Activated naive CD8-positive, alpha-beta T cell treated with anti-CD3 and anti-CD28 coated beads, Interleukin-2, amount 10 ng/mL, durations not matched to agents 7 days and 5 days (primary cell): ENCODE data around the gene SHISA4. TPM values are rescaled to one million over a fixed set of nuclear protein-coding genes. Genes with fewer than 3 reads are reported as not detected.
"Not testable (repeated sequence)": the region's sequence is repeated elsewhere in the genome, so short reads cannot be mapped to it uniquely, and the experiment has no call there.

ENCODE experiments used
- ATAC-seq: fragments of 150-1000 bp; cut with Tn5 transposase; one replicate; pipeline ENCODE4 v1.10.0; 2021; ENCODE audit warnings: low read depth, moderate library complexity
- POLR2A ChIA-PET: fragments of 350-600 bp; sonication (Branson Sonifier 250); formaldehyde crosslinking; loops from one replicate; lab custom pipeline; 2021; ENCODE audit warnings: antibody characterized with exemption; lab: Charles Lee
- DNase-seq: peaks from one replicate; pipeline ENCODE4 v3.0.0; 2021
- H3K27ac Mint-ChIP-seq: one replicate; pipeline ENCODE4 v1.8.0; 2022; ENCODE audit warnings: mild to moderate bottlenecking, mixed read lengths
- H3K27me3 Mint-ChIP-seq: one replicate; pipeline ENCODE4 v1.8.0; 2022; ENCODE audit warnings: mild to moderate bottlenecking, moderate library complexity, mixed read lengths
- H3K36me3 Mint-ChIP-seq: one replicate; pipeline ENCODE4 v1.8.0; 2021; ENCODE audit warnings: mild to moderate bottlenecking, mixed read lengths
- H3K4me1 Mint-ChIP-seq: one replicate; pipeline ENCODE4 v1.8.0; 2021; ENCODE audit warnings: mixed read lengths
- H3K4me3 Mint-ChIP-seq: one replicate; pipeline ENCODE4 v1.8.0; 2022; ENCODE audit warnings: mild to moderate bottlenecking, moderate library complexity, mixed read lengths
- H3K9me3 Mint-ChIP-seq: one replicate; pipeline ENCODE4 v1.8.0; 2021; ENCODE audit warnings: mixed read lengths
- microRNA-seq: library from miRNA; unstranded; fragments of <30 nt; microRNA quantifications from one replicate; pipeline ENCODE4 v1.2.0, GENCODE V29; 2022
- total RNA-seq, 2 experiments: library from RNA; stranded (reverse); gene quantifications; one replicate each; pipeline ENCODE4 v1.2.3, GENCODE V29; 2021

The SHISA4 gene
- total RNA-seq, 2 experiments from 2014 or later: 0.23 TPM; not detected in 1

DNA sequence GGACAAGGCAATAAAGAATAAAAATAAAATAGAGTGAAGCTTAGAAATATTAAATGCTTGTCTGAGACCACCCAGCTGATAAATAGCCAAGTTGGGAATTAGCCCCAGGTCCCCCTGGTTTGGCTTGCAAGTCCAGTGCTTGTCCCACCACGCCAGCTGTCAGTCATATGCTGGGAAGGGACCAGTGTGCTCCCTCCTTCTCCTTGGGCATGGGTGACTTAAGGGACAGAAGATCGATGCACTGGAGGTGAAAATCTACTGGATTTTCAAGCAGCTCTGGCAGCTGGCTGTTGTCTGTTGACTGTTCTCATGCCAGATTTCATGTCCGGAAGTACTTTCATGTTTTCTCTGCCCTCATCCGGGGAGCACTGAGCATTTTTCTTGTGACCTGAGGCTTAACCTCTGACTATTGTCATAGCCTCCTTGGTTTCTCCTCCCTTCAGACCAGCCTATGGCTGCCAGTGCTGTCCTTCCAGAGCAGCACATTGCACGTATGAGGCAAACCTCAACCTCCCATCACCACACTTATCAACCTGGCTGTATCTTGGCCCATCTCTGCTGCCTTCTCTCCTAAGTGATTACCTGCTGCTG lies 45.2 kb downstream of the SHISA4 start:
- no peak overlapping the region for H3K27ac Mint-ChIP-seq
- H3K36me3 Mint-ChIP-seq: no peaks in the 10 kb centered on the region
- DNase-seq: no peak
- H3K4me1 Mint-ChIP-seq: no peaks in the 10 kb centered on the region
- H3K9me3 Mint-ChIP-seq: no peaks in the 10 kb centered on the region
- no peak overlapping the region for H3K4me3 Mint-ChIP-seq
- H3K27me3 Mint-ChIP-seq: peaks cover 17% of the 10 kb centered on the region
- ATAC-seq: no peak
- POLR2A ChIA-PET: no interaction called here

DNA sequence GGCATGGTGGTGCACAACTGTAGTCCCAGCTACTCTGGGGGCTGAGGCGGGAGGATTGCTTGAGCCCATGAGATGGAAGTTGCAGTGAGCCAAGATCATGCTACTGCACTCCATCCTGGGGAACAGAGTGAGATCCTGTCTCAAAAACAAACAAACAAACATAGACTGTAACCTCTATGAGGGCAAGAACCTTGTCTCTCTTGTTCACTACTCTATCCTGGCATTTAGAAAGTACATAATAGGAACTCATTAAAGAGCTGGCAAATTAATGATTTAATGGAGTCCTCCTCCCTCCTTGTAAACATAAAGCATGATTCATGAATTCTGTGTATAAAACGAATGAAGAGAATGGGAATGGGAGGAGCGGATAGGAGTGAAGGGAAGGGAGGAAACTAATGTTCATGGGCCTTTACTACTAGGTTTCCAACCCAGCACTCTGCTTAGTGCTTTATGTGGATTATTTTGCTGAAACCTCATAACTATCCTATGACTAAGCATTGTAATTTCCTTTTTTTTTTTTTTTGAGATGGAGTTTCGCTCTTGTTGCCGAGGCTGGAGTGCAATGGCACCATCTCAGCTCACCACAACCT lies 49.0 kb downstream of the SHISA4 start:
- peaks cover 21% of the 10 kb centered on the region for H3K27me3 Mint-ChIP-seq
- POLR2A ChIA-PET: no interaction called here
- H3K4me3 Mint-ChIP-seq: no peak overlapping the region
- H3K27ac Mint-ChIP-seq: no peak overlapping the region
- no peaks in the 10 kb centered on the region for H3K36me3 Mint-ChIP-seq
- H3K4me1 Mint-ChIP-seq: no peaks in the 10 kb centered on the region
- DNase-seq: no peak
- no peaks in the 10 kb centered on the region for H3K9me3 Mint-ChIP-seq
- ATAC-seq: no peak

DNA sequence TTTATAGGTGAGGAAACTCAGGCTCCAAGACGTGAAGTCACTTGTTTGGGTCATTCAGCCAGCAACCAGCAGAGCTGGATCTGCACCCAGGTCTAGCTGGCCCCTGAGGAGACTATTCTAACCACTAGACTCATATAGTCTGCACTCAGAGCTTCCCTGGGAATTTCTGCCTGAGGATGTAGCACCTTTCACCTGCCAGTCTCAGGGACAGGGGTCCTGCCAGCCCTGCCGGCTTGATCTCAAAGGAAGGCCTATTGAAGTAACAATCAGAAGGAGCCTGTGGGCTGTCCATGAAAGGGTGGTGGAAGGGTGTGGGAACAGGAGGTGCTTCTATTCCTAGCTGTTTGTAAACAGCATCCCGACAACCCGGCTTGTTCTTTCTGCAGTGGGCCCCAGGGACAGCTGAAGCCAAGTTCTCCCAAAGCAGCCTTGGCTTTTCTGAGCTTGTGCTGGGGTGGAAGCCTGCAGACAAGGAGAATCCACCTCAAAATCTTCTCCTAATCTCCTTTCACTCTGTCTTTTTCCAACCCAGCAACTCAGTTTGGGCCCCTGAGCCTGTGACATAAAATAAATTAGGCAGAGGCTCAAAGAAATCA lies 49.8 kb downstream of the SHISA4 start:
- H3K4me1 Mint-ChIP-seq: no peaks in the 10 kb centered on the region
- H3K36me3 Mint-ChIP-seq: no peaks in the 10 kb centered on the region
- POLR2A ChIA-PET: no interaction called here
- H3K9me3 Mint-ChIP-seq: no peaks in the 10 kb centered on the region
- DNase-seq (no peak), ATAC-seq (no peak)
- H3K27ac Mint-ChIP-seq: no peak overlapping the region
- peaks cover 25% of the 10 kb centered on the region for H3K27me3 Mint-ChIP-seq
- H3K4me3 Mint-ChIP-seq: no peak overlapping the region

DNA sequence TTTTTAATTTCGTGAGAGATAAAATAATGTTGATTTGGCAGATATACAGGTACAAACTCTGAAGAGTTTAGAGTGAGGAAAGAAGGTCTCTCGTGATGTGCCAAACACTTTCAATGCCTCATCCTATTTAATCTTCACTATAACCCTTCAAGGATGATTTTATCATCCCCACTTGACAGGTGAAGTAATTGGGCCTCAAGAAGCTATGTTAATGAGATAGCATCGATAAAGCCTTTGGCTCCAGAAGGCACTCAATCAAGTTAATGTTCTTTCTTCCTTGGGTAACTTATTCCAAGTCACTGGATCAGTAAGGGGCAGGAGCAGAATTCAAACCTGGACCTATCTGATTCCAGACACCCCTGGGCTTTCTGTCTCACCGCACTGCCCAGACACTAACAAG lies 50.5 kb downstream of the SHISA4 start:
- Mint-ChIP-seq H3K9me3 (no peaks in the 10 kb centered on the region), H3K27me3 (peaks cover 26% of the 10 kb centered on the region), H3K4me3 (no peak overlapping the region), H3K36me3 (no peaks in the 10 kb centered on the region), H3K27ac (no peak overlapping the region), H3K4me1 (no peaks in the 10 kb centered on the region)
- POLR2A ChIA-PET: no interaction called here
- DNase-seq (no peak), ATAC-seq (no peak)

DNA sequence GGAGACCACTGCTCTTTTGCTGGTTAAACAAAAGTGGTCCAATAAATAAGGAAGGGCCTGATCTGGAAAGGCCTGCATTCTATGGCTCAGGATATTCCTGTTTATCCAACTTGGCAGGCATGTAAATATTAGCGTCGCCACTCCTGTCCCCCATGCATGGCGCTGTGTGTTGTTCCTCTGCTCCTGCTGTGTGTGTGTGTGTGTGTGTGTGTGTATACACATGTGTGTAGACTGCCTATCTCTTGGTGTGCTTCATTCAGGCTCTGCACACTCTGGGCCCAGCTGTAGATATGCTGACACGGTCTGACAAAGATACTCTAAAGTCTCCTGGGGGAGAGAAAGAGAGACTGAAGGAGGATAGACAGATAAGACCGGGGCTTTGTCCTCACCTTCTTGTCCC lies 50.9 kb downstream of the SHISA4 start:
- POLR2A ChIA-PET: interaction anchor here (0.6 kb wide), 1 partner anchor 603 kb away, joined by 3 read pairs; no protein-coding TSS in a partner anchor
- no peaks in the 10 kb centered on the region for H3K36me3 Mint-ChIP-seq
- H3K27ac Mint-ChIP-seq: no peak overlapping the region
- no peaks in the 10 kb centered on the region for H3K9me3 Mint-ChIP-seq
- H3K4me1 Mint-ChIP-seq: no peaks in the 10 kb centered on the region
- no peak overlapping the region for H3K4me3 Mint-ChIP-seq
- DNase-seq: no peak
- ATAC-seq: no peak
- peaks cover 26% of the 10 kb centered on the region for H3K27me3 Mint-ChIP-seq

DNA sequence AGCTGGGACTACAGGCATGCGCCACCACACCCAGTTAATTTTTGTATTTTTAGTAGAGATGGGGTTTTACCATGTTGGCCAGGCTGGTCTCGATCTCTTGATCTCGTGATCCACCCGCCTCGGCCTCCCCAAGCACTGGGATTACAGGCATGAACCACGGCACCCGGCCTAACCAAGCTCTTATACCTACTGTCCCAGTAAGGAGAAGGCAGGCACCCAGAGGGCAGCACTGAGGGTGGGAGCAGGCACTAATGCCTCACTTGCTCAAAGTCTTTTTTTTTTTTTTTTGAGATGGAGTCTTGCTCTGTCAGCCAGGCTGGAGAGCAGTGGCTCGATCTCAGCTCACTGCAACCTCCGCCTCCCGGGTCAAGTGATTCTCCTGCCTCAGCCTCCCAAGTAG lies 51.6 kb downstream of the SHISA4 start:
- DNase-seq: not testable (repeated sequence)
- H3K27me3 Mint-ChIP-seq: peaks cover 26% of the 10 kb centered on the region

DNA sequence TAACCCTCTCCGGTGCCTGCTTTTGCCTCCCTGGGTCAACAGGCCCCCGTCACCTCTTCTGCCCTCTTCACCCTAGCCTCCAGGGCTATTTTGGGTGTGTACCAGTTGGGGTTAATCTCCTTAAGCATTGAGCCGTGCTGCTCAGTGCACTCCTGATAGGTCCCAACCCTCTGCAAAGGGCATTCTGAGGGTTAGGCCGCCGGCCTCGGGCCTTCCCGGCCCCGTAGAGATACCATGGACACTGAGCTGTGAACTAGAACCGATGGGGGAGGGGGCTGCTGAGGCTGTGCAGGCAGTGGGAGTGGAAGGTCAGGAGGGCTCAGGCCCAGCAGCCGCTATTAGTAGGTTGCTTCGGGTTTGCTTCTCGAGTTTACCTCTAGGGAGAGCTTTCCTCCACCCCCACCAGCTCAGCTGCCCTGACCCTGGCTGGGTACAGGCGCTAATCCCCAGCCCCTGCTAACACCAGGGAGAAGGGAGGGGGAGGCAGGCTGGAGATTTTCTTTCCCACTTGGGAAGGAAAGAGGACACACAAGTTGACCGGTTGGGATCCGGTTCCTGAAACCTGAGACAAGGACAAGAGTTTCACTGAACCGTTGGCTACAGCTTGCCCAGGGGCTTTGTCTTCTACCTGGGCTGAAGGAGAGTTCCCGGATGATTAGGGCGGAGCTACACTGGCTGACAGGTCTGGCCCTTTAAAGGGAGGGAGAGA lies 52.9 kb downstream of the SHISA4 start:
- Mint-ChIP-seq H3K4me1 (peaks cover 3% of the 10 kb centered on the region), H3K27me3 (peaks cover 39% of the 10 kb centered on the region), H3K4me3 (no peak overlapping the region), H3K36me3 (no peaks in the 10 kb centered on the region), H3K27ac (no peak overlapping the region), H3K9me3 (no peaks in the 10 kb centered on the region)
- POLR2A ChIA-PET: no interaction called here
- no peak for ATAC-seq
- DNase-seq: no peak

More for the DNA sequence above, 51.6 kb downstream of the SHISA4 start:
- ATAC-seq, H3K9me3 Mint-ChIP-seq, H3K4me3 Mint-ChIP-seq, H3K4me1 Mint-ChIP-seq, H3K36me3 Mint-ChIP-seq, POLR2A ChIA-PET, H3K27ac Mint-ChIP-seq: not testable (repeated sequence)

DNA sequence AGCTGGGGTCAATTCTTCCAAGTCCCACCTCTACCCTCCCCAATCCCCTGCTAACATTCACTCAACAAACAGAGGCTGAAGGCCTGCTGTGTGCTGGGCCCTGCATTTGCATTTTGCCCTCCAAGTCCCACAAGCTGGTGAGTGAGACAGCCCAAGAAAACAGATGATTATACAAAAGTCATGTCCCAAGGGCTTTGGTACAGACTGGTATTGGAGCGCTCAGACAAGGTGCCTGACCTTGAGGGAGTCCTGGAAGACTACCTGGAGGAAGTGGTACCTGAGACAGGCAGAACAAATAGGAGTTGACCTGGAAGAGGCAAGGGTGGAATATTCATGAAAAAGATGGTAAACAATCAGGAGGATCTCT lies 53.4 kb downstream of the SHISA4 start:
- no peaks in the 10 kb centered on the region for H3K36me3 Mint-ChIP-seq
- H3K4me1 Mint-ChIP-seq: peaks cover 6% of the 10 kb centered on the region
- ATAC-seq (no peak), DNase-seq (no peak)
- H3K4me3 Mint-ChIP-seq: no peak overlapping the region
- H3K9me3 Mint-ChIP-seq: no peaks in the 10 kb centered on the region
- H3K27me3 Mint-ChIP-seq: peaks cover 42% of the 10 kb centered on the region
- no peak overlapping the region for H3K27ac Mint-ChIP-seq
- POLR2A ChIA-PET: no interaction called here

Small RNA genes lying within 50 kb of the gene (microRNA-seq; reads per million reads assigned to microRNA genes)
- not detected for gene MIR6739

Other genes starting within 250 kb of the SHISA4 start
- 10 to 100 TPM; 50.4 to 51.2 TPM for gene IPO9, start 59.7 kb upstream of the SHISA4 start, total RNA-seq
- gene LMOD1, start 57.6 kb downstream of the SHISA4 start, total RNA-seq: not detected
- gene TIMM17A, start 66.6 kb downstream of the SHISA4 start, total RNA-seq: 10 to 100 TPM; 34.0 to 39.5 TPM
- gene RNPEP, start 93.8 kb downstream of the SHISA4 start, total RNA-seq: 10 to 100 TPM; 33.7 TPM
- gene ELF3, start 121.7 kb downstream of the SHISA4 start, total RNA-seq: under 1 TPM; 0.82 to 0.83 TPM
- gene GPR37L1, start 234.0 kb downstream of the SHISA4 start, total RNA-seq: not detected